HL-60 (cell line): Measurements from ENCODE around the gene BTG1.

Source experiments
- DNase-seq, 2 experiments: peaks; one replicate each; pipeline ENCODE4 v3.0.0-alpha.2; 2010 to 2020; ENCODE audit warnings: low read depth in 1 of 2, low spot score in 1 of 2
- H3K27ac ChIP-seq: fragments of 250-450 bp; sonication (Bioruptor Pico); replicated peaks from 2 replicates; pipeline ENCODE4 v1.5.1; 2020; ENCODE audit warnings: mild to moderate bottlenecking, moderate library complexity
- H3K27me3 ChIP-seq: fragments of 250-450 bp; sonication (Bioruptor Pico); 2 replicates; pipeline ENCODE4 v1.5.1; 2021; ENCODE audit warnings: mild to moderate bottlenecking, moderate library complexity; ENCODE audit not compliant: insufficient read depth, poor library complexity, severe bottlenecking
- H3K4me3 ChIP-seq: replicated peaks from 2 replicates; pipeline ENCODE4 v1.5.1; 2011; ENCODE audit warnings: mild to moderate bottlenecking, control low read depth, low read length; ENCODE audit not compliant: insufficient read depth
- GABPA ChIP-seq: IDR thresholded peaks from 2 replicates; pipeline ENCODE4 v1.6.1; 2012; ENCODE audit warnings: low read depth
- POLR2AphosphoS5 ChIP-seq: IDR thresholded peaks from 2 replicates; pipeline ENCODE4 v1.6.1; 2012; ENCODE audit warnings: low read depth
- SPI1 ChIP-seq: IDR thresholded peaks from 2 replicates; pipeline ENCODE4 v1.6.1; 2012; ENCODE audit warnings: low read depth, mild to moderate bottlenecking, borderline replicate concordance
- TF ChIP-seq, protein P1 (sequence below): IDR thresholded peaks from one replicate; pipeline ENCODE4 v1.5.1; 2011; ENCODE audit warnings: low read length, control low read depth, inconsistent platforms; ENCODE audit not compliant: insufficient read depth
- TF ChIP-seq, protein P2 (sequence below): IDR thresholded peaks from 2 replicates; pipeline ENCODE4 v1.6.1; 2012; ENCODE audit warnings: low read depth; ENCODE audit not compliant: insufficient replicate concordance

Gene BTG1

DNA sequence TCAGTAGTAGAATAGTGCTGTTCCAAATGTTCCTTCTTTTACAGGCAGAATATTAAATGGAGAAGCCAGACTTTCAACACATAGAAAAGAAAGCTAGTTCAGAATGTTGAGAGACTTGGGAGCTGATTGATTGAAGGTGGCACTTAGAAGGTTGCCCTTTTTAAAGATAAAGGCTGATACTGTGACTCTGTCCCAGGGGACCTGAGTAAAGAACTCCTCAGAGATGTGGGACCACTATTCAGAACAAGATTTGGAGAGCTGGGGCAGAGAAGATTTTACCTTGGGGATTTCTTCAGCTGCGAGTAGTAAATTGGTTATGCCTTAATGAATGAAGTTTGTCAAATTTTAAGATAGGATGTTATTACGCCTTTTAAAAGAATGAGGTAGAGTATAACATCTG is 21.4 kb upstream of the BTG1 start:
- H3K4me3 ChIP-seq = no peak overlapping the region
- no peak overlapping the region for H3K27ac ChIP-seq
- no peak for TF ChIP-seq GABPA
- no peak for TF ChIP-seq POLR2AphosphoS5
- TF ChIP-seq, protein P1, sequence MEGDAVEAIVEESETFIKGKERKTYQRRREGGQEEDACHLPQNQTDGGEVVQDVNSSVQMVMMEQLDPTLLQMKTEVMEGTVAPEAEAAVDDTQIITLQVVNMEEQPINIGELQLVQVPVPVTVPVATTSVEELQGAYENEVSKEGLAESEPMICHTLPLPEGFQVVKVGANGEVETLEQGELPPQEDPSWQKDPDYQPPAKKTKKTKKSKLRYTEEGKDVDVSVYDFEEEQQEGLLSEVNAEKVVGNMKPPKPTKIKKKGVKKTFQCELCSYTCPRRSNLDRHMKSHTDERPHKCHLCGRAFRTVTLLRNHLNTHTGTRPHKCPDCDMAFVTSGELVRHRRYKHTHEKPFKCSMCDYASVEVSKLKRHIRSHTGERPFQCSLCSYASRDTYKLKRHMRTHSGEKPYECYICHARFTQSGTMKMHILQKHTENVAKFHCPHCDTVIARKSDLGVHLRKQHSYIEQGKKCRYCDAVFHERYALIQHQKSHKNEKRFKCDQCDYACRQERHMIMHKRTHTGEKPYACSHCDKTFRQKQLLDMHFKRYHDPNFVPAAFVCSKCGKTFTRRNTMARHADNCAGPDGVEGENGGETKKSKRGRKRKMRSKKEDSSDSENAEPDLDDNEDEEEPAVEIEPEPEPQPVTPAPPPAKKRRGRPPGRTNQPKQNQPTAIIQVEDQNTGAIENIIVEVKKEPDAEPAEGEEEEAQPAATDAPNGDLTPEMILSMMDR = no peak
- TF ChIP-seq, protein P2, sequence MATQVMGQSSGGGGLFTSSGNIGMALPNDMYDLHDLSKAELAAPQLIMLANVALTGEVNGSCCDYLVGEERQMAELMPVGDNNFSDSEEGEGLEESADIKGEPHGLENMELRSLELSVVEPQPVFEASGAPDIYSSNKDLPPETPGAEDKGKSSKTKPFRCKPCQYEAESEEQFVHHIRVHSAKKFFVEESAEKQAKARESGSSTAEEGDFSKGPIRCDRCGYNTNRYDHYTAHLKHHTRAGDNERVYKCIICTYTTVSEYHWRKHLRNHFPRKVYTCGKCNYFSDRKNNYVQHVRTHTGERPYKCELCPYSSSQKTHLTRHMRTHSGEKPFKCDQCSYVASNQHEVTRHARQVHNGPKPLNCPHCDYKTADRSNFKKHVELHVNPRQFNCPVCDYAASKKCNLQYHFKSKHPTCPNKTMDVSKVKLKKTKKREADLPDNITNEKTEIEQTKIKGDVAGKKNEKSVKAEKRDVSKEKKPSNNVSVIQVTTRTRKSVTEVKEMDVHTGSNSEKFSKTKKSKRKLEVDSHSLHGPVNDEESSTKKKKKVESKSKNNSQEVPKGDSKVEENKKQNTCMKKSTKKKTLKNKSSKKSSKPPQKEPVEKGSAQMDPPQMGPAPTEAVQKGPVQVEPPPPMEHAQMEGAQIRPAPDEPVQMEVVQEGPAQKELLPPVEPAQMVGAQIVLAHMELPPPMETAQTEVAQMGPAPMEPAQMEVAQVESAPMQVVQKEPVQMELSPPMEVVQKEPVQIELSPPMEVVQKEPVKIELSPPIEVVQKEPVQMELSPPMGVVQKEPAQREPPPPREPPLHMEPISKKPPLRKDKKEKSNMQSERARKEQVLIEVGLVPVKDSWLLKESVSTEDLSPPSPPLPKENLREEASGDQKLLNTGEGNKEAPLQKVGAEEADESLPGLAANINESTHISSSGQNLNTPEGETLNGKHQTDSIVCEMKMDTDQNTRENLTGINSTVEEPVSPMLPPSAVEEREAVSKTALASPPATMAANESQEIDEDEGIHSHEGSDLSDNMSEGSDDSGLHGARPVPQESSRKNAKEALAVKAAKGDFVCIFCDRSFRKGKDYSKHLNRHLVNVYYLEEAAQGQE = no peak
- no peak for TF ChIP-seq SPI1
- no peaks in the 10 kb centered on the region for H3K27me3 ChIP-seq
- DNase-seq = no peak

DNA sequence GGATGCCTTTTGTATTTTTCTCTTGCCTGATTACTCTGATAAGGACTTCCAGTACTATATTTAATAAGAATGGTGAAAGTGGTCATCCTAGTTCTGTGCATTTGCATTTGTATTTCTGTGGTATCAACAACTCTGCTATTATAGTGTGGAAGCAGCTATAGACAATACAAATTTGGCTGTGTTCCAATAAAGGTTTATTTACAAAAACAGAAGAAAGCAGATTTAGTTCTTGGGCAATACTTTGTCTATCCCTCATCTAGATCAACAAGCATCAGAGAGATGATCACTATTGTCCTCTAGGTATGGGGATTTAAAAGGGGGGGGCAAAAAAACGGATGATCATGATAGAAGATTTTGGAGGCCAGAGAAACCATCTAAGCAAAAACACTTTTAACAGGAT is 19.1 kb upstream of the BTG1 start:
- TF ChIP-seq GABPA = no peak
- TF ChIP-seq, protein P2 = no peak
- no peak for TF ChIP-seq POLR2AphosphoS5
- no peak for TF ChIP-seq SPI1
- Histone ChIP-seq H3K4me3 (no peak overlapping the region), H3K27me3 (no peaks in the 10 kb centered on the region), H3K27ac (no peak overlapping the region)
- DNase-seq = no peak

DNA sequence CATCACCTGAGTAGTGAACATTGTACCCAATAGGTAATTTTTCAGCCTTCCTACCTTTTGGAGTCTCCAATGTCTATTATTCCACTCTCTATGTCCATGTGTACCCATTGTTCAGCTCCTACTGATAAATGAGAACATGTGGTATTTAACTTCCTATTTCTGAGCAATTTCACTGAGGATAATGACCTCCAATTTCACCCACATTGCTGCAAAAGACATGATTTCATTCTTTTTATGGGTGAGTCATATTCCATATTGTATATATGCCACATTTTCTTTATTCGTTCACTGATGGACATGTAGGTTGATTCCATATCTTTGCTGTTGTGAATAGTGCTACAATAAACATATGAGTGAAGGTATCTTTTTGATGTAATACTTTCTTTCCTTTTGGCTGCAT is 16.4 kb upstream of the BTG1 start:
- TF ChIP-seq, protein P2 = no peak
- no peak for TF ChIP-seq GABPA
- TF ChIP-seq SPI1 = no peak
- TF ChIP-seq POLR2AphosphoS5 = no peak
- TF ChIP-seq, protein P1 = no peak
- Histone ChIP-seq H3K4me3 (no peak overlapping the region), H3K27ac (no peak overlapping the region), H3K27me3 (no peaks in the 10 kb centered on the region)
- no peak for DNase-seq
